Measurements from ENCODE around the gene PALMD. TPM values are rescaled to one million over a fixed set of nuclear protein-coding genes. Genes with fewer than 3 reads are reported as not detected.

Gene PALMD
- total and polyA plus RNA-seq, 2 of the 8 experiments (the other 6 are each of a cell fraction or from before 2014, with no cell fraction given) = not detected

GRCh38 chr1:99644279-99645004 lies 1.5 kb upstream of the PALMD start (continued):
- TF ChIP-seq CHD7 (IDR thresholded peaks at IDR 0.05; ENCODE audit: insufficient replicate concordance, low read length) = no peak
- TF ChIP-seq MAFK (IDR thresholded peaks at IDR 0.05; ENCODE audit: low read depth, low read length) = no peak
- TF ChIP-seq CREB1 (IDR thresholded peaks at IDR 0.05) = no peak
- no peak for TF ChIP-seq RBBP5 (IDR thresholded peaks at IDR 0.05; ENCODE audit: borderline replicate concordance, low read depth, low read length)
- no peak for TF ChIP-seq TEAD4 (IDR thresholded peaks at IDR 0.05; ENCODE audit: low read depth, low read length)
- TF ChIP-seq FOSL1 (IDR thresholded peaks at IDR 0.05; ENCODE audit: insufficient read depth, low read depth, low read length) = no peak
- no peak for TF ChIP-seq CEBPB (IDR thresholded peaks at IDR 0.05; ENCODE audit: low read depth, low read length)
